SU-DHL-6 (cell line): ENCODE results near the gene CMTR1.

Source experiments
- H2AFZ ChIP-seq: fragments of 200-600 bp; sonication (generic); 2 replicates; pipeline ENCODE4 v1.6.1; 2014; ENCODE audit warnings: low read depth, mild to moderate bottlenecking, moderate library complexity, mixed read lengths, antibody characterized with exemption, low read length; ENCODE audit not compliant: severe bottlenecking
- H3F3A ChIP-seq: fragments of 200-600 bp; shearing (Covaris generic); 2 replicates; pipeline ENCODE4 v1.6.0; 2016; ENCODE audit warnings: antibody characterized with exemption, mild to moderate bottlenecking; ENCODE audit not compliant: insufficient read depth
- H3K27ac ChIP-seq: fragments of 200-600 bp; sonication (generic); 2 replicates; pipeline ENCODE4 v1.5.1; 2016; ENCODE audit warnings: low read depth, mild to moderate bottlenecking, low read length, moderate library complexity, mixed read lengths
- H3K27me3 ChIP-seq: fragments of 200-600 bp; sonication (generic), shearing (Covaris generic); 2 replicates; pipeline ENCODE4 v1.6.0; 2014; ENCODE audit warnings: mild to moderate bottlenecking, low read length
- H3K36me3 ChIP-seq: fragments of 200-600 bp; sonication (generic); 2 replicates; pipeline ENCODE4 v1.6.1; 2014; ENCODE audit warnings: mild to moderate bottlenecking, low read length, mixed read lengths
- H3K4me2 ChIP-seq: fragments of 300-600, 200-600 bp; shearing (Covaris generic), sonication (generic); 2 replicates; pipeline ENCODE4 v1.6.0; 2014; ENCODE audit warnings: low read length, low read depth, mild to moderate bottlenecking; ENCODE audit not compliant: poor library complexity, severe bottlenecking
- H3K4me3 ChIP-seq: fragments of 200-600 bp; sonication (generic); 2 replicates; pipeline ENCODE4 v1.5.1; 2014; ENCODE audit warnings: antibody characterized with exemption, low read length, mild to moderate bottlenecking, mixed read lengths; ENCODE audit not compliant: insufficient read depth, poor library complexity, severe bottlenecking
- H3K79me2 ChIP-seq: fragments of 200-600 bp; sonication (generic); 2 replicates; pipeline ENCODE4 v1.6.1; 2014; ENCODE audit warnings: mild to moderate bottlenecking, low read length, moderate library complexity; ENCODE audit not compliant: insufficient read depth
- H3K9ac ChIP-seq: fragments of 200-600 bp; sonication (generic); 2 replicates; pipeline ENCODE4 v1.7.0; 2014; ENCODE audit warnings: mild to moderate bottlenecking, low read length
- H3K9me2 ChIP-seq: fragments of 200-600 bp; sonication (generic); replicated peaks from 2 replicates; pipeline ENCODE4 v1.6.1; 2014; ENCODE audit warnings: low read length; ENCODE audit not compliant: insufficient read depth
- H3K9me3 ChIP-seq: fragments of 200-600 bp; sonication (generic); 2 replicates; pipeline ENCODE4 v1.6.1; 2014; ENCODE audit warnings: low read length, mixed read lengths; ENCODE audit not compliant: insufficient read depth
- H4K20me1 ChIP-seq: fragments of 200-600 bp; sonication (generic); 2 replicates; pipeline ENCODE4 v1.6.1; 2014; ENCODE audit warnings: low read depth, mild to moderate bottlenecking, antibody characterized with exemption, low read length, moderate library complexity, mixed read lengths
- EZH2phosphoT487 ChIP-seq: fragments of 200-600 bp; sonication (generic), shearing (Covaris generic); conservative IDR thresholded peaks from 2 replicates; pipeline ENCODE4 v1.6.1; 2018; ENCODE audit warnings: mild to moderate bottlenecking, antibody characterized with exemption, low read length, moderate library complexity, mixed read lengths
- TF ChIP-seq, protein P1 (sequence below): fragments of 200-600 bp; sonication (generic); IDR thresholded peaks from one replicate; pipeline ENCODE4 v1.5.1; 2017; ENCODE audit warnings: antibody characterized with exemption, mild to moderate bottlenecking, low read length, moderate library complexity; ENCODE audit not compliant: insufficient read depth, poor library complexity, severe bottlenecking

Gene CMTR1

DNA sequence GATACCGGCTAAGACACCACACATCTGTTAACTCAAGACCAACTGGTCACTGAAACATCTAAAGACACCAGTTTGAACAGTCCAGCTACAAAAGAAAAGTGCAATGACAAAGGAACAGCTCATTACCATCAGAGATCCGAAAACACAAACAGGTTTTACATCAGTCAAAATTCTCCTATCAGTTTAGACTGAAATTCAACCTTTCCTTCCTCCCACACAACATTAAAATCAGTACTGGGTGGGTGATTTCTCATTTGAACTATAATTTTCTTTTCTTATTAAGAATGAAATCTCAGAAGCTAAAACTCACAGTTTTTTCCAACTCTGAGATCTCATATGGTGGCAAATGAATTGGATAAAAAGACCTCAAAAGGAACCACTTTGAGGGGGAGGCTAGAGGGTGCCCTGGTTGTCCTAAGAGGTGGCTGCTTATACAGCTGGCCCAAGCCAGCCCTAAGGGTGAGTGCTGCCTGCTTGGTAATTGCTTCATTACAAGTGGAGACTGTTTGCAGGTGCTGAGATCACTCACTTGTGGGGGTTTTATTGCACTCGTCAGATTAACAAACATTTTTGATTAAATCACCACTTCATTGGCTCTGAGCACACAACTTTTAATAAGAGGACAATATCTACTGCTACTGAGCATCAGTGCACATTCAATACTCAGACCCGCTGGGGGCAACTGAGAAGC lies 62.4 kb downstream of the CMTR1 start:
- TF ChIP-seq, protein P1, sequence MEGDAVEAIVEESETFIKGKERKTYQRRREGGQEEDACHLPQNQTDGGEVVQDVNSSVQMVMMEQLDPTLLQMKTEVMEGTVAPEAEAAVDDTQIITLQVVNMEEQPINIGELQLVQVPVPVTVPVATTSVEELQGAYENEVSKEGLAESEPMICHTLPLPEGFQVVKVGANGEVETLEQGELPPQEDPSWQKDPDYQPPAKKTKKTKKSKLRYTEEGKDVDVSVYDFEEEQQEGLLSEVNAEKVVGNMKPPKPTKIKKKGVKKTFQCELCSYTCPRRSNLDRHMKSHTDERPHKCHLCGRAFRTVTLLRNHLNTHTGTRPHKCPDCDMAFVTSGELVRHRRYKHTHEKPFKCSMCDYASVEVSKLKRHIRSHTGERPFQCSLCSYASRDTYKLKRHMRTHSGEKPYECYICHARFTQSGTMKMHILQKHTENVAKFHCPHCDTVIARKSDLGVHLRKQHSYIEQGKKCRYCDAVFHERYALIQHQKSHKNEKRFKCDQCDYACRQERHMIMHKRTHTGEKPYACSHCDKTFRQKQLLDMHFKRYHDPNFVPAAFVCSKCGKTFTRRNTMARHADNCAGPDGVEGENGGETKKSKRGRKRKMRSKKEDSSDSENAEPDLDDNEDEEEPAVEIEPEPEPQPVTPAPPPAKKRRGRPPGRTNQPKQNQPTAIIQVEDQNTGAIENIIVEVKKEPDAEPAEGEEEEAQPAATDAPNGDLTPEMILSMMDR, result no peak
- no peak for TF ChIP-seq EZH2phosphoT487
- no peak overlapping the region for H3K4me2 ChIP-seq
- H3K9ac ChIP-seq, result no peak overlapping the region
- H2AFZ ChIP-seq, result no peak overlapping the region
- H3K36me3 ChIP-seq, result no peaks in the 10 kb centered on the region
- 0 out of 2 replicates have a peak, but pooled peaks cover 4% of the 10 kb centered on the region for H3F3A ChIP-seq
- H3K27ac ChIP-seq, result no peak overlapping the region
- H3K79me2 ChIP-seq, result peaks cover 82% of the 10 kb centered on the region
- H3K4me3 ChIP-seq, result no peak overlapping the region
- no peaks in the 10 kb centered on the region for H4K20me1 ChIP-seq
- no peaks in the 10 kb centered on the region for H3K9me2 ChIP-seq
- H3K27me3 ChIP-seq, result no peaks in the 10 kb centered on the region
- no peaks in the 10 kb centered on the region for H3K9me3 ChIP-seq

DNA sequence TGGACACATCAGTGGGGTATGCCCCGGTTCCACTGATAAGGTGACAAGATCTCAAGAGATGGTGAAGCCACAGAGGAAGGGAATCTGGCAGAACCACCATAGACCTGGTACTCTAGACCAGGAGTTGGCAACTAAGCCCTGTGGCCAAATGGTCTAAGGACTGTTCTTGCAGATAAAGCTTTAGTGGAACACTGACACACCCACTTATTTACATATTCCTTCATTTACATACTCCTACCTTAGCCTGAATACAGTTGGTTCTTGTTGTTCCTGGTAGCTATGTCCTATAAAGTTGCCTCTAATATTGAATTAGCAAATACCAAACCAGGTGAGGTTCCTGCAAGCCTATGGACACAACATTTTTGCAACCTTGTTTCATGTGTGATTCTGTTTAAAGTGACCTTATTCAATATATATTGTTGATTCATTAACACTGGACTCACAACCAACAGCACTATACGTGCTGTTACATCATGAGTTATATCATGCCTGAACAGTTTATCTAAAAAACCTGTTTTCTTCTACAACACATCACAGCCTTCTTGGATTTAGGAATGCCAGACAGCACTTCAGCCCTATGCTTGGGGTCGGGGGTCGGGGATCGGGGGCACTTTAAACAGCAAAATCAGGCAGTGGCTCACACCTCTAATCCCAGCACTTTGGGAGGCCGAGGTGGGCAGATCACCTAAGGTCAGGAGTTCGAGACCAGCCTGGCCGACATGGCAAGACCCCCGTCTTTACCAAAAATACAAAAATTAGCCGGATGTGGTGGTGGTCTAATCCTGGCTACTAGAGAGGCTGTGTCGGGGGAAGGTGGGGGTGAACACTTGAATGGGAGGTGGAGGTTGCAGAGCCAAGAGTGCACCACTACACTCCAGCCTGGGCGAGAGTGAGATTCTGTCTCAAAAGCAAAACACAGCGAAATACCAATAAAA lies 64.2 kb downstream of the CMTR1 start:
- no peak overlapping the region for H2AFZ ChIP-seq
- H3K4me3 ChIP-seq, result no peak overlapping the region
- TF ChIP-seq, protein P1, result no peak
- TF ChIP-seq EZH2phosphoT487, result no peak
- no peaks in the 10 kb centered on the region for H4K20me1 ChIP-seq
- H3K9me3 ChIP-seq, result no peaks in the 10 kb centered on the region
- no peaks in the 10 kb centered on the region for H3K36me3 ChIP-seq
- H3K9ac ChIP-seq, result no peak overlapping the region
- H3K4me2 ChIP-seq, result peak overlapping the region; percentile 93
- peaks cover 66% of the 10 kb centered on the region for H3K79me2 ChIP-seq
- H3K27me3 ChIP-seq, result no peaks in the 10 kb centered on the region
- H3K27ac ChIP-seq, result no peak overlapping the region
- 0 out of 2 replicates have a peak, but pooled peaks cover 4% of the 10 kb centered on the region for H3F3A ChIP-seq
- no peaks in the 10 kb centered on the region for H3K9me2 ChIP-seq

DNA sequence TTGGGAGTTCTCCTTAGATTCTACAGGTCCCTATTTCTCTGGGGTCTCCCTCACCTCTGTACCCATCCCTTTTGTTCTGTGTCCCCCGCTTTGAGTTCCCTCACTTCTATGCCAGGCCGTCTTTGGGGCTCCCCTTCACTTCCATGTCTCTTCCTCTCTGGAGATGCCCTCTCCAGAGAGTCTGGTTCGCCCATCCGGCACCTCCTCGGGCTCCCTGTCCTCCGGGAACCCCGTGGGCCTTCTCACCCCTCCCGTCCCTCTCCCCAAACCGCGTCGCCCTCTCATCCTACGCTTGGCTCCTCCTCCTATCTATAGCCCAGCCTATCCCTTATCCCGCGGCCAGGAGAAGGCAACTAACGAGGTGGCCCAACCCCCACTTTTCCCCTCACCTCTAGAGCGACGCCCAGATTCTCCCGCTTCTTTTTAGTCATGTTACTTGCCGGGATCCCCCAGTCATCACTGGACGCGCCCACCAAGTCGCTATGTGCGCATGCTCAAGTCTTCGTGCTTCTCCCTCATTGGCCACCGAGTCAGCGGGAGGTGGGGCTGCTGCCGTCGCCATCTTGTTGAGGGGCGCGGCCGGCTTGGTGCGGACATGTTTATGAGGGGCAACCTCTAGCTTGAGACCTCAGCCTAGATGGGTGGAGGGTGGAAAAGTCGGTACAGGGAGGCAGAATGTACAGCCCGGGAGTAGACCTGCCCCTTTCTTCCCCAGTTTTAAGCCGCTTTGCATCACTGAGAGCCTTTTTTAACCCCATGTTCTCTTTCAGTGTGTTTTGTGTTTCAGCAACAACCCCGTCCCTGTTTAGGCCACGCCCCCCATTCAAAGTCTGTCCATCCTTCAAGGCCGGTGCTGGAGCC lies 66.6 kb downstream of the CMTR1 start, which contains the start of gene CCDC167:
TSS of gene CCDC167 (minus strand) at position 461 of the 861 bp plus-strand sequence. CDS start at position 431, 30 bp downstream.
- H3K27ac ChIP-seq, result peak within 1 kb of the TSS; percentile 52
- TF ChIP-seq, protein P1, result no peak
- H4K20me1 ChIP-seq, result no peaks in the 10 kb centered on the region
- H2AFZ ChIP-seq, result peak within 1 kb of the TSS; percentile 87
- peaks cover 47% of the 10 kb centered on the region for H3K79me2 ChIP-seq
- H3K27me3 ChIP-seq, result no peaks in the 10 kb centered on the region
- no peaks in the 10 kb centered on the region for H3K36me3 ChIP-seq
- H3K9ac ChIP-seq, result peak within 1 kb of the TSS; percentile 90
- 0 out of 2 replicates have a peak, but pooled peaks cover 4% of the 10 kb centered on the region for H3F3A ChIP-seq
- peak within 1 kb of the TSS; percentile 93 for H3K4me2 ChIP-seq
- H3K9me3 ChIP-seq, result no peaks in the 10 kb centered on the region
- H3K4me3 ChIP-seq, result peak within 1 kb of the TSS; percentile 84
- no peaks in the 10 kb centered on the region for H3K9me2 ChIP-seq
